ENCODE data around the gene CD81. TPM values are rescaled to one million over a fixed set of nuclear protein-coding genes. Genes with fewer than 3 reads are reported as not detected.

Gene CD81
- total and polyA plus RNA-seq, 2 experiments from 2014 or later = 88.6 to 290 TPM

DNA sequence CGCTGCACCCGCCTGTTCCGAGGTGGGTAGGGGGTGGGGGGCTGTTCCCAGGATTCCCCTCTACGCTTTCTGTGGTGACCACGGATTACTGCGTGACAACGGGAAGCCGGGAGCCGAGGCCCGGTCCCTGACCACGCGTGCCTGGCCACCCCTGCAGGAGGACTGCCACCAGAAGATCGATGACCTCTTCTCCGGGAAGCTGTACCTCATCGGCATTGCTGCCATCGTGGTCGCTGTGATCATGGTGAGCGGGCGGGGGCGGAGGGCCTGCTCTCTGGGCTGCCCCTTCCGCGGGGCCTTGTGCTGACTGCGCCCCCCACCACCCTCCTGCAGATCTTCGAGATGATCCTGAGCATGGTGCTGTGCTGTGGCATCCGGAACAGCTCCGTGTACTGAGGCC, 19.4 kb downstream of the CD81 start:
- Histone ChIP-seq H3K36me3 (ENCODE audit: insufficient read depth) (no peaks in the 10 kb centered on the region; the same call in 1 of the 2 replicates), H3K4me2 (no peak overlapping the region), H3K79me2 (replicated peaks; ENCODE audit: insufficient read depth) (peaks cover 6% of the 10 kb centered on the region), H3K27me3 (ENCODE audit: insufficient read depth) (no peaks in the 10 kb centered on the region), H3K4me3 (no peak overlapping the region), H4K20me1 (replicated peaks; ENCODE audit: insufficient read depth) (no peaks in the 10 kb centered on the region; the same call in 1 of the 2 replicates), H2AFZ (no peak overlapping the region), H3K27ac (ENCODE audit: low read depth) (no peak overlapping the region), H3K9me2 (ENCODE audit: insufficient read depth) (no peaks in the 10 kb centered on the region), H3K4me1 (ENCODE audit: insufficient read depth) (peaks cover 2% of the 10 kb centered on the region; the same call in 1 of the 2 replicates), H3F3A (replicated peaks; ENCODE audit: low read depth) (no peaks in the 10 kb centered on the region)
- DNase-seq (ENCODE audit: low spot score) (no peak), ATAC-seq (no peak)
- no peaks in the 10 kb centered on the region for H3K9me3 Mint-ChIP-seq
- peaks cover 10% of the 10 kb centered on the region; the same call in 1 of the 3 replicates for H3K36me3 Mint-ChIP-seq (ENCODE audit: low read depth)
- TF ChIP-seq NANOG (IDR thresholded peaks at IDR 0.05; ENCODE audit: borderline replicate concordance) = no peak
- TF ChIP-seq JUNB (IDR thresholded peaks at IDR 0.05; ENCODE audit: unreplicated experiment) = no peak
- TF ChIP-seq POLR2AphosphoS5 (IDR thresholded peaks at IDR 0.05; ENCODE audit: low read depth) = no peak
- peaks cover 11% of the 10 kb centered on the region for H3K27me3 Mint-ChIP-seq (ENCODE audit: insufficient read depth, low read depth, poor library complexity)
- no peak overlapping the region for H3K4me3 Mint-ChIP-seq
- peaks cover 2% of the 10 kb centered on the region; the same call in 2 of the 3 replicates for H3K4me1 Mint-ChIP-seq
- no peak overlapping the region for H3K27ac Mint-ChIP-seq

DNA sequence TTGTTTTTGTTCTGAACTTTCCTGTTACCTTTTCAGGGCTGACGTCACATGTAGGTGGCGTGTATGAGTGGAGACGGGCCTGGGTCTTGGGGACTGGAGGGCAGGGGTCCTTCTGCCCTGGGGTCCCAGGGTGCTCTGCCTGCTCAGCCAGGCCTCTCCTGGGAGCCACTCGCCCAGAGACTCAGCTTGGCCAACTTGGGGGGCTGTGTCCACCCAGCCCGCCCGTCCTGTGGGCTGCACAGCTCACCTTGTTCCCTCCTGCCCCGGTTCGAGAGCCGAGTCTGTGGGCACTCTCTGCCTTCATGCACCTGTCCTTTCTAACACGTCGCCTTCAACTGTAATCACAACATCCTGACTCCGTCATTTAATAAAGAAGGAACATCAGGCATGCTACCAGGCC, 19.9 kb downstream of the CD81 start:
- Histone ChIP-seq H3K4me2 (no peak overlapping the region), H3K36me3 (ENCODE audit: insufficient read depth) (no peaks in the 10 kb centered on the region; the same call in 1 of the 2 replicates), H3F3A (replicated peaks; ENCODE audit: low read depth) (no peaks in the 10 kb centered on the region), H3K79me2 (replicated peaks; ENCODE audit: insufficient read depth) (peaks cover 12% of the 10 kb centered on the region), H3K4me1 (ENCODE audit: insufficient read depth) (peaks cover 6% of the 10 kb centered on the region; the same call in 1 of the 2 replicates), H3K4me3 (no peak overlapping the region), H4K20me1 (replicated peaks; ENCODE audit: insufficient read depth) (no peaks in the 10 kb centered on the region; the same call in 1 of the 2 replicates), H2AFZ (no peak overlapping the region), H3K27me3 (ENCODE audit: insufficient read depth) (no peaks in the 10 kb centered on the region), H3K9me2 (ENCODE audit: insufficient read depth) (no peaks in the 10 kb centered on the region), H3K27ac (ENCODE audit: low read depth) (no peak overlapping the region)
- Mint-ChIP-seq H3K27ac (no peak overlapping the region), H3K27me3 (ENCODE audit: insufficient read depth, low read depth, poor library complexity) (peaks cover 11% of the 10 kb centered on the region), H3K4me1 (peaks cover 3% of the 10 kb centered on the region; the same call in 2 of the 3 replicates), H3K9me3 (no peaks in the 10 kb centered on the region), H3K36me3 (ENCODE audit: low read depth) (peaks cover 10% of the 10 kb centered on the region; the same call in 2 of the 3 replicates), H3K4me3 (no peak overlapping the region)
- DNase-seq (ENCODE audit: low spot score) (no peak), ATAC-seq (no peak)
- TF ChIP-seq, protein P1, sequence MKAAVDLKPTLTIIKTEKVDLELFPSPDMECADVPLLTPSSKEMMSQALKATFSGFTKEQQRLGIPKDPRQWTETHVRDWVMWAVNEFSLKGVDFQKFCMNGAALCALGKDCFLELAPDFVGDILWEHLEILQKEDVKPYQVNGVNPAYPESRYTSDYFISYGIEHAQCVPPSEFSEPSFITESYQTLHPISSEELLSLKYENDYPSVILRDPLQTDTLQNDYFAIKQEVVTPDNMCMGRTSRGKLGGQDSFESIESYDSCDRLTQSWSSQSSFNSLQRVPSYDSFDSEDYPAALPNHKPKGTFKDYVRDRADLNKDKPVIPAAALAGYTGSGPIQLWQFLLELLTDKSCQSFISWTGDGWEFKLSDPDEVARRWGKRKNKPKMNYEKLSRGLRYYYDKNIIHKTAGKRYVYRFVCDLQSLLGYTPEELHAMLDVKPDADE (IDR thresholded peaks at IDR 0.05) = no peak
- no peak for TF ChIP-seq NANOG (IDR thresholded peaks at IDR 0.05; ENCODE audit: borderline replicate concordance)

DNA sequence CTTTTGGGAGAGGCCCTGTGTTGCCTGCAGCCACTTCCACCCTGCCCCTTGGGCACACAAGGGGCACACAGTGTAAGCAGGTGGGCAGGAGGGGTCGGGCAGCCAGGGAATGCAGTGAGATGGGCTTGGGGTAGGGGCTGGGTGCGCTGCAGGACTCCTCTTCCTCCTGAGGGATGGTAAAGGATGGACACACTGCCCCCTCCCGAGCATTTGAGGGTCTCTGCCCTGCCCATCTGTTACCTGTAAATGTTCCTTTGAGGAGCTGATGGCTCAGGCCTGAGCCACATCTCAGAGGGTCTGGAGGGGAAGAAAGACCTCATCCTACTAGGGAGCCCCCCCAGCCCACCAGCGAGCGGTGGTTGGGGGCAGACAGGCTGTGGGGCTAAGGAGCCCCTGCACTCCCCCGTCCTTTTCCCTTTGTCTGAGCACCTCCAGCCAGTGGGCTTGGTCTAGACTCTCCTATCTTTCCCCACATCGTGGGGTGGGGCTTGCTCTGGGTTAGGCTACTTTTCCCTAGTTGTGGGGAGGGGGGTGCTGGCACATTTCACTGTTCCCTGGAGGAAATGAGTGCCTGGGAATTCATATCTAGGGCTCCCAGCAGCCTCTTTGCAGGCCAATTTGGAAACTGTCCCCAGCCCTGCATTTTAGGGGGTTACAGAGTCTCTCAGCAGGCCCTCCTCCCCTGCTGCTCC, 21.7 kb downstream of the CD81 start:
- ATAC-seq (no peak), DNase-seq (ENCODE audit: low spot score) (no peak)
- Histone ChIP-seq H3K9me2 (ENCODE audit: insufficient read depth) (no peaks in the 10 kb centered on the region), H3K4me3 (peak overlapping the region; percentile 62; the same call in 1 of the 2 replicates), H3K27ac (ENCODE audit: low read depth) (peak overlapping the region; percentile 89), H4K20me1 (replicated peaks; ENCODE audit: insufficient read depth) (no peaks in the 10 kb centered on the region), H3K27me3 (ENCODE audit: insufficient read depth) (no peaks in the 10 kb centered on the region), H2AFZ (no peak overlapping the region), H3K36me3 (ENCODE audit: insufficient read depth) (no peaks in the 10 kb centered on the region; the same call in 1 of the 2 replicates), H3F3A (replicated peaks; ENCODE audit: low read depth) (no peaks in the 10 kb centered on the region), H3K4me2 (peak overlapping the region; percentile 84; the same call in 1 of the 2 replicates), H3K4me1 (ENCODE audit: insufficient read depth) (peaks cover 6% of the 10 kb centered on the region; the same call in 1 of the 2 replicates), H3K79me2 (replicated peaks; ENCODE audit: insufficient read depth) (peaks cover 12% of the 10 kb centered on the region)
- H3K27ac Mint-ChIP-seq = peak overlapping the region; percentile 70
- no peaks in the 10 kb centered on the region for H3K9me3 Mint-ChIP-seq
- H3K36me3 Mint-ChIP-seq (ENCODE audit: low read depth) = peaks cover 19% of the 10 kb centered on the region; the same call in 2 of the 3 replicates
- peaks cover 11% of the 10 kb centered on the region for H3K27me3 Mint-ChIP-seq (ENCODE audit: insufficient read depth, low read depth, poor library complexity)
- H3K4me1 Mint-ChIP-seq = peaks cover 3% of the 10 kb centered on the region; the same call in 2 of the 3 replicates
- no peak for TF ChIP-seq STAT1 (IDR thresholded peaks at IDR 0.05; ENCODE audit: unreplicated experiment)
- no peak for TF ChIP-seq ZNF331 (CRISPR knock-in tag; IDR thresholded peaks at IDR 0.05; ENCODE audit: low read depth)
- TF ChIP-seq, protein P2, sequence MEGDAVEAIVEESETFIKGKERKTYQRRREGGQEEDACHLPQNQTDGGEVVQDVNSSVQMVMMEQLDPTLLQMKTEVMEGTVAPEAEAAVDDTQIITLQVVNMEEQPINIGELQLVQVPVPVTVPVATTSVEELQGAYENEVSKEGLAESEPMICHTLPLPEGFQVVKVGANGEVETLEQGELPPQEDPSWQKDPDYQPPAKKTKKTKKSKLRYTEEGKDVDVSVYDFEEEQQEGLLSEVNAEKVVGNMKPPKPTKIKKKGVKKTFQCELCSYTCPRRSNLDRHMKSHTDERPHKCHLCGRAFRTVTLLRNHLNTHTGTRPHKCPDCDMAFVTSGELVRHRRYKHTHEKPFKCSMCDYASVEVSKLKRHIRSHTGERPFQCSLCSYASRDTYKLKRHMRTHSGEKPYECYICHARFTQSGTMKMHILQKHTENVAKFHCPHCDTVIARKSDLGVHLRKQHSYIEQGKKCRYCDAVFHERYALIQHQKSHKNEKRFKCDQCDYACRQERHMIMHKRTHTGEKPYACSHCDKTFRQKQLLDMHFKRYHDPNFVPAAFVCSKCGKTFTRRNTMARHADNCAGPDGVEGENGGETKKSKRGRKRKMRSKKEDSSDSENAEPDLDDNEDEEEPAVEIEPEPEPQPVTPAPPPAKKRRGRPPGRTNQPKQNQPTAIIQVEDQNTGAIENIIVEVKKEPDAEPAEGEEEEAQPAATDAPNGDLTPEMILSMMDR (conservative IDR thresholded peaks at IDR 0.05; ENCODE audit: low read depth in 2 of 2) = 0 out of 4 replicates have a peak, but pooled peaks of 1 of the 2 experiments have one; percentile 5
- peak overlapping the region; percentile 89 for H3K4me3 Mint-ChIP-seq
